Kidney epithelial cell (primary cell): ENCODE data around the gene CELF6. TPM values are rescaled to one million over a fixed set of nuclear protein-coding genes. Genes with fewer than 3 reads are reported as not detected.

Source experiments
- DNase-seq: peaks from one replicate; pipeline ENCODE4 v3.0.0-alpha.2; 2010; ENCODE audit warnings: low read depth
- H3K27me3 ChIP-seq: 2 replicates; pipeline ENCODE4 v1.6.0; 2011; ENCODE audit warnings: low read length; ENCODE audit not compliant: control insufficient read depth, insufficient read depth
- H3K36me3 ChIP-seq: 2 replicates; pipeline ENCODE4 v1.5.1; 2011; ENCODE audit warnings: low read length; ENCODE audit not compliant: control insufficient read depth, insufficient read depth
- H3K4me3 ChIP-seq: 2 replicates; pipeline ENCODE4 v1.5.1; 2011; ENCODE audit warnings: low read depth, mild to moderate bottlenecking, control low read depth, low read length
- total RNA-seq: library from RNA; depleted of rRNA; stranded (reverse); fragments of >200 nt; gene quantifications from 2 replicates; pipeline ENCODE4 v1.2.3, GENCODE V29; 2015
- TF ChIP-seq, protein P1 (sequence below): IDR thresholded peaks from 2 replicates; pipeline ENCODE4 v1.5.1; 2011; ENCODE audit warnings: mild to moderate bottlenecking, moderate library complexity, low read length, control low read depth, inconsistent platforms; ENCODE audit not compliant: insufficient read depth, poor library complexity, severe bottlenecking

Gene CELF6
- total RNA-seq, 1 donor from 2014 or later, result 0.29 TPM

DNA sequence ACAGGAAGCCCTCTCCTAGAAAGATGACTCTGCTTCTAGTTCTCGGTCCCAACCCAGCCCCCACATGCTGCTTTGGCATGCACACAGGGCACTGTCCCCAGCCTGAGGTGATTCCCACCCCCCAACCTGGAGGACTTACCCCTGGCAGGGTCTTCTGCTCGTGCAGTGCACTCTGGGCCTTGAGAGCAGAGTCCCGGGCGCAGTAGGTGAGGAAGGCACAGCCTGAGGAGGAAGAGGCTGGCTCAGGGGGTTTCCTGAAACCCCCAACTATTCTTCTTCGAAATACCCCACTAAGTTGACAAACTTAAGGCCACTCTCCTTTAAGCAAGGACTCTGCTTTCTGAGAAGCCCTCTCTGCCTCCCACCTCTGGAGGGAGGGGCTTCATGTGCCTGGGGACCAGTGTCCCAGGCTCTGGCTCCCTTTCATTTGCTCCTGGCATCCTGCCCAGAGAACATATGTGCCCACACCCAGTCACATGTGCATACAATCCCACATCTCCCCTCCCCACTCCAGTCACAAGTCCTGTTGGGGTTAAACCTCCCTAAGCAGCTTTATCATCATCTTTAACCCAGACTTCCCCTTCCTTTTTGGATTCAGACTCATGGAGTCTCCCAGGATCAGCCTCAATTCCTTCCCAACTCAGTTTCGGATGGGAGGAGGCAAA is 4.1 kb downstream of the CELF6 start:
- DNase-seq, result no peak
- H3K36me3 ChIP-seq, result no peaks in the 10 kb centered on the region
- TF ChIP-seq, protein P1, sequence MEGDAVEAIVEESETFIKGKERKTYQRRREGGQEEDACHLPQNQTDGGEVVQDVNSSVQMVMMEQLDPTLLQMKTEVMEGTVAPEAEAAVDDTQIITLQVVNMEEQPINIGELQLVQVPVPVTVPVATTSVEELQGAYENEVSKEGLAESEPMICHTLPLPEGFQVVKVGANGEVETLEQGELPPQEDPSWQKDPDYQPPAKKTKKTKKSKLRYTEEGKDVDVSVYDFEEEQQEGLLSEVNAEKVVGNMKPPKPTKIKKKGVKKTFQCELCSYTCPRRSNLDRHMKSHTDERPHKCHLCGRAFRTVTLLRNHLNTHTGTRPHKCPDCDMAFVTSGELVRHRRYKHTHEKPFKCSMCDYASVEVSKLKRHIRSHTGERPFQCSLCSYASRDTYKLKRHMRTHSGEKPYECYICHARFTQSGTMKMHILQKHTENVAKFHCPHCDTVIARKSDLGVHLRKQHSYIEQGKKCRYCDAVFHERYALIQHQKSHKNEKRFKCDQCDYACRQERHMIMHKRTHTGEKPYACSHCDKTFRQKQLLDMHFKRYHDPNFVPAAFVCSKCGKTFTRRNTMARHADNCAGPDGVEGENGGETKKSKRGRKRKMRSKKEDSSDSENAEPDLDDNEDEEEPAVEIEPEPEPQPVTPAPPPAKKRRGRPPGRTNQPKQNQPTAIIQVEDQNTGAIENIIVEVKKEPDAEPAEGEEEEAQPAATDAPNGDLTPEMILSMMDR, result no peak
- H3K27me3 ChIP-seq, result peaks cover 16% of the 10 kb centered on the region
- H3K4me3 ChIP-seq, result no peak overlapping the region

DNA sequence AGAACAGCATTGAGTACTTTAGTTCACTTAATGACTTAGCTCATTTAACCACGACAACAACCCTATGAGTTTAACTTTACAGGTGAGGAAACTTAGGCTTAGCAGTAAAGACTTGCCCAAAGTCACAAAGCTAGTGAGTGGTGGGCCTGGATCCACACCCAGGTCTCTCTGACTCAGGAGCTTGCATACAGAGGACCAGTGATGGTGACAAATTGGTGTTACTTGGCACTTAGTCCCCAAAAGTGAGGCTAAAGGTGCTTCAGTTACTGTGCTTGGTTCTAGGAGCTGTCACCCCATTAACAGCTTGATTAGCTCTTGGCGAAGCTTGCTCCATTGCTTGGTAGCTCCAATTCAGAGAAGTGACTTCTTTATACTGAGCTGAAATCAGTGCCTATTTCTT is 6.1 kb downstream of the CELF6 start:
- Histone ChIP-seq H3K27me3 (peaks cover 11% of the 10 kb centered on the region), H3K4me3 (no peak overlapping the region), H3K36me3 (no peaks in the 10 kb centered on the region)
- TF ChIP-seq, protein P1, result no peak
- no peak for DNase-seq

DNA sequence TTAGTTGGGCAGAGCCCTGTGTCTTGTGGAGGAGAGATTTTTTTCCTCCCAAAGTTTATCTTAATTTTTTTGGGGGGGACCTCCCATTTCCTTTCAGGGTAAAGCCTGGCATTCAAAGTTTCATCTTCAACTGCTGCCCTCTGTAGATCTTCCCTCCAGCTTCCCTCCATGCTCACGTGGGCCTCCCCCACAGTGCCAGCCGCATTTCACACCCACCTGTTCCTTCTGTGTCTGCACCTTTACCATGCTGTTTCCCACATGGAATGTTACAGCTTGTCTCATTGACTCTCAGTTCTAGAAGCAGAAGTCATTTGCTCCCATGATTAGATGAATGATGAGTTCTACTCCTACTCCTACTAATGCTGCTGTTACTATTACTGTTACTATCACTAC is 6.5 kb downstream of the CELF6 start:
- Histone ChIP-seq H3K27me3 (peaks cover 11% of the 10 kb centered on the region), H3K36me3 (no peaks in the 10 kb centered on the region), H3K4me3 (no peak overlapping the region)
- no peak for DNase-seq
- TF ChIP-seq, protein P1, result no peak

DNA sequence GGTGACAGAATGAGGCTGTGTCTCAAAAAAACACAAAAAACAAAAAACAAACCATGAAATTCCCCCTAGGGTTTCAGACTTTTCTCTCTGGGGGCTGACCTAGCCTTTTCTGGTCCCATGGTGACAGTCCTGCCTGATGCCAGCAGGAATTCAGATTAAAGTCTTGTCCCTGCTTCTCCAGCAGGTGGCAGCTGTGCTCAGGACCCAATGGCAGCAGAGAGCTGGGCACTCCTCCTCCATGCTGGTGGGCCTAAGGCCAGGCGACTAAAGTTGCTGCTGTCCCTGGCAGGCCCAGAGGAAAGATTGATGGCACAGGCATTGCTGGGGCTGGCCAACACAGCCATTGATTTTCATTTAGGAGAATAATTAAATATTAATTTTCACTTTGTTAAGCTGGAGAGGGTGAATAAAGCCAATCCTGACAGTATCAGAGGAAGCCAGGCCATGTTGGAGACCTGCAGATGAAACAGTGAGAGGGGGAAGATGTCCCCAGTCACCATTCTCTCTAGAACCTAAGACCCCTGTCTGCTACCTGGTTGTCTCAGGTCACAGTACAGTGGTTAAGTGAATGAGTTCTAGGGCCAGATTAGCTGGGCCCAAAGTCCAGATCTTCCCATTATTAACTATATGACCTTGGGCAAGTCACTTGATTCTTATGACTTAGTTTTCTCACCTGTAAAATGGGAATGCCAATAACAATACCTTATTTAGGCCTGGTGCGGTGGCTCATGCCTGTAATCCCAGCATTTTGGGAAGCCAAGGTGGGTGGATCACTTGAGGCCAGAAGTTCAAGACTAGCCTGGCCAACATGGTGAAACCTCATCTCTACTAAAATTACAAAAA is 7.1 kb downstream of the CELF6 start:
- peak; percentile 12 for DNase-seq
- TF ChIP-seq, protein P1, result peak; percentile 84
- Histone ChIP-seq H3K27me3 (peaks cover 9% of the 10 kb centered on the region), H3K4me3 (no peak overlapping the region), H3K36me3 (no peaks in the 10 kb centered on the region)

DNA sequence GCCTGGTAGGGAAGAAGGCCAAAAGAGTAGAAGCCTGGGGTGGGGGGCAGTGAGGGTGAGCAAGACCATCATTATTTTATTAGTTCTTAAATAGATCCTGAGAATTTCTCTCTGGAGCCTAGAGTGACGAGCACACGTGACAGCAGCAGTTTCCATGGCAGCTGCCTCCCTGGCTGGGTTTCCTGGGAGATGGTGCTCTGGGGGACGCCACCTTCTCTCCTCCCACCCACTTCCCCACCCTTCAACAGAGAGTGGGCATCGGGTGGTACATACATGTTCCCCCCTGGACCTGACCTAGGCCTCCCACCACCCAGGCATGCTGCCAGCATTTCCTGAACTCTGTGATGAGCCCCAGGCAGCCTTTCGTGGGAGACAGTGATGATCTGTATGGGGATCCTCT is 12.9 kb downstream of the CELF6 start:
- no peak for DNase-seq
- TF ChIP-seq, protein P1, result no peak

More for the DNA sequence above, 12.9 kb downstream of the CELF6 start:
- Histone ChIP-seq H3K27me3 (no peaks in the 10 kb centered on the region), H3K4me3 (no peak overlapping the region), H3K36me3 (no peaks in the 10 kb centered on the region)
